ENCODE results near the gene EHBP1.
"Not testable (repeated sequence)": the region's sequence is repeated elsewhere in the genome, so short reads cannot be mapped to it uniquely, and the experiment has no call there.

EHBP1 gene

GRCh38 chr2:62749111-62749510, 43.6 kb downstream of the EHBP1 start:
- H3K4me1 ChIP-seq (ENCODE audit: control insufficient read depth, insufficient read depth, low read length); H3K4me3 ChIP-seq (ENCODE audit: low read depth, low read length); H3K9me3 ChIP-seq (ENCODE audit: control insufficient read depth, insufficient read depth, low read depth, low read length); H3K27me3 ChIP-seq (ENCODE audit: control insufficient read depth, insufficient read depth, low read length); H3K9ac ChIP-seq (ENCODE audit: low read length); H3K36me3 ChIP-seq (ENCODE audit: control insufficient read depth, insufficient read depth, low read length); H3K27ac ChIP-seq (ENCODE audit: low read depth, low read length): not testable (repeated sequence)

- no peaks in the 10 kb centered on the region for H3K4me1 ChIP-seq (ENCODE audit: control insufficient read depth, insufficient read depth, low read length)
- no peak overlapping the region for H3K9ac ChIP-seq (ENCODE audit: low read length)
Observed at GRCh38 chr2:62757029-62757428, 51.5 kb downstream of the EHBP1 start.

GRCh38 chr2:62760026-62760425, 54.5 kb downstream of the EHBP1 start:
- Histone ChIP-seq H3K9ac (ENCODE audit: low read length) (no peak overlapping the region), H3K4me1 (ENCODE audit: control insufficient read depth, insufficient read depth, low read length) (no peaks in the 10 kb centered on the region), H3K9me3 (ENCODE audit: control insufficient read depth, insufficient read depth, low read depth, low read length) (peaks cover 2% of the 10 kb centered on the region), H3K36me3 (ENCODE audit: control insufficient read depth, insufficient read depth, low read length) (no peaks in the 10 kb centered on the region), H3K27me3 (ENCODE audit: control insufficient read depth, insufficient read depth, low read length) (no peaks in the 10 kb centered on the region), H3K27ac (ENCODE audit: low read depth, low read length) (no peak overlapping the region), H3K4me3 (ENCODE audit: low read depth, low read length) (no peak overlapping the region)

More at GRCh38 chr2:62757029-62757428, 51.5 kb downstream of the EHBP1 start:
- H3K27ac ChIP-seq (ENCODE audit: low read depth, low read length) = no peak overlapping the region
- H3K4me3 ChIP-seq (ENCODE audit: low read depth, low read length) = no peak overlapping the region
- H3K27me3 ChIP-seq (ENCODE audit: control insufficient read depth, insufficient read depth, low read length) = no peaks in the 10 kb centered on the region
- peaks cover 17% of the 10 kb centered on the region for H3K9me3 ChIP-seq (ENCODE audit: control insufficient read depth, insufficient read depth, low read depth, low read length)
- no peaks in the 10 kb centered on the region for H3K36me3 ChIP-seq (ENCODE audit: control insufficient read depth, insufficient read depth, low read length)

- H3K4me1 ChIP-seq (ENCODE audit: control insufficient read depth, insufficient read depth, low read length) = no peaks in the 10 kb centered on the region
- H3K9ac ChIP-seq (ENCODE audit: low read length) = no peak overlapping the region
- H3K9me3 ChIP-seq (ENCODE audit: control insufficient read depth, insufficient read depth, low read depth, low read length) = no peaks in the 10 kb centered on the region
- H3K27ac ChIP-seq (ENCODE audit: low read depth, low read length) = no peak overlapping the region
- H3K4me3 ChIP-seq (ENCODE audit: low read depth, low read length) = no peak overlapping the region
- H3K27me3 ChIP-seq (ENCODE audit: control insufficient read depth, insufficient read depth, low read length) = no peaks in the 10 kb centered on the region
- no peaks in the 10 kb centered on the region for H3K36me3 ChIP-seq (ENCODE audit: control insufficient read depth, insufficient read depth, low read length)
Observed at GRCh38 chr2:62760555-62760954, 55.0 kb downstream of the EHBP1 start.

- Histone ChIP-seq H3K9ac (ENCODE audit: low read length) (no peak overlapping the region), H3K27ac (ENCODE audit: low read depth, low read length) (no peak overlapping the region), H3K4me3 (ENCODE audit: low read depth, low read length) (no peak overlapping the region), H3K4me1 (ENCODE audit: control insufficient read depth, insufficient read depth, low read length) (no peaks in the 10 kb centered on the region), H3K27me3 (ENCODE audit: control insufficient read depth, insufficient read depth, low read length) (no peaks in the 10 kb centered on the region), H3K9me3 (ENCODE audit: control insufficient read depth, insufficient read depth, low read depth, low read length) (no peaks in the 10 kb centered on the region), H3K36me3 (ENCODE audit: control insufficient read depth, insufficient read depth, low read length) (no peaks in the 10 kb centered on the region)
Observed at GRCh38 chr2:62765619-62766376, 60.3 kb downstream of the EHBP1 start.

- H3K4me1 ChIP-seq (ENCODE audit: control insufficient read depth, insufficient read depth, low read length) = no peaks in the 10 kb centered on the region
- H3K36me3 ChIP-seq (ENCODE audit: control insufficient read depth, insufficient read depth, low read length) = no peaks in the 10 kb centered on the region
- no peaks in the 10 kb centered on the region for H3K9me3 ChIP-seq (ENCODE audit: control insufficient read depth, insufficient read depth, low read depth, low read length)
- H3K4me3 ChIP-seq (ENCODE audit: low read depth, low read length) = no peak overlapping the region
- H3K9ac ChIP-seq (ENCODE audit: low read length) = no peak overlapping the region
- H3K27me3 ChIP-seq (ENCODE audit: control insufficient read depth, insufficient read depth, low read length) = no peaks in the 10 kb centered on the region
- no peak overlapping the region for H3K27ac ChIP-seq (ENCODE audit: low read depth, low read length)
Observed at GRCh38 chr2:62768615-62769014, 63.1 kb downstream of the EHBP1 start.

GRCh38 chr2:62770629-62771028, 65.1 kb downstream of the EHBP1 start:
- no peak overlapping the region for H3K4me3 ChIP-seq (ENCODE audit: low read depth, low read length)
- H3K27ac ChIP-seq (ENCODE audit: low read depth, low read length) = no peak overlapping the region
- no peaks in the 10 kb centered on the region for H3K4me1 ChIP-seq (ENCODE audit: control insufficient read depth, insufficient read depth, low read length)
- H3K9ac ChIP-seq (ENCODE audit: low read length) = no peak overlapping the region
- no peaks in the 10 kb centered on the region for H3K27me3 ChIP-seq (ENCODE audit: control insufficient read depth, insufficient read depth, low read length)
- H3K36me3 ChIP-seq (ENCODE audit: control insufficient read depth, insufficient read depth, low read length) = no peaks in the 10 kb centered on the region
- no peaks in the 10 kb centered on the region for H3K9me3 ChIP-seq (ENCODE audit: control insufficient read depth, insufficient read depth, low read depth, low read length)

- Histone ChIP-seq H3K4me3 (ENCODE audit: low read depth, low read length) (no peak overlapping the region), H3K27ac (ENCODE audit: low read depth, low read length) (no peak overlapping the region), H3K27me3 (ENCODE audit: control insufficient read depth, insufficient read depth, low read length) (no peaks in the 10 kb centered on the region), H3K4me1 (ENCODE audit: control insufficient read depth, insufficient read depth, low read length) (no peaks in the 10 kb centered on the region), H3K9me3 (ENCODE audit: control insufficient read depth, insufficient read depth, low read depth, low read length) (no peaks in the 10 kb centered on the region), H3K36me3 (ENCODE audit: control insufficient read depth, insufficient read depth, low read length) (no peaks in the 10 kb centered on the region), H3K9ac (ENCODE audit: low read length) (no peak overlapping the region)
Observed at GRCh38 chr2:62774555-62775366, 69.2 kb downstream of the EHBP1 start.

- H3K36me3 ChIP-seq (ENCODE audit: control insufficient read depth, insufficient read depth, low read length) = no peaks in the 10 kb centered on the region
- H3K9ac ChIP-seq (ENCODE audit: low read length) = no peak overlapping the region
- no peaks in the 10 kb centered on the region for H3K4me1 ChIP-seq (ENCODE audit: control insufficient read depth, insufficient read depth, low read length)
- no peak overlapping the region for H3K27ac ChIP-seq (ENCODE audit: low read depth, low read length)
- H3K9me3 ChIP-seq (ENCODE audit: control insufficient read depth, insufficient read depth, low read depth, low read length) = no peaks in the 10 kb centered on the region
- H3K27me3 ChIP-seq (ENCODE audit: control insufficient read depth, insufficient read depth, low read length) = no peaks in the 10 kb centered on the region
- no peak overlapping the region for H3K4me3 ChIP-seq (ENCODE audit: low read depth, low read length)
Observed at GRCh38 chr2:62775367-62775668, 69.8 kb downstream of the EHBP1 start.

- no peak overlapping the region for H3K4me3 ChIP-seq (ENCODE audit: low read depth, low read length)
- no peaks in the 10 kb centered on the region for H3K4me1 ChIP-seq (ENCODE audit: control insufficient read depth, insufficient read depth, low read length)
- H3K9me3 ChIP-seq (ENCODE audit: control insufficient read depth, insufficient read depth, low read depth, low read length) = peaks cover 17% of the 10 kb centered on the region
Observed at GRCh38 chr2:62783679-62784078, 78.2 kb downstream of the EHBP1 start.

GRCh38 chr2:62784341-62784740, 78.8 kb downstream of the EHBP1 start:
- Histone ChIP-seq H3K4me1 (ENCODE audit: control insufficient read depth, insufficient read depth, low read length) (no peaks in the 10 kb centered on the region), H3K27ac (ENCODE audit: low read depth, low read length) (no peak overlapping the region), H3K9me3 (ENCODE audit: control insufficient read depth, insufficient read depth, low read depth, low read length) (peaks cover 17% of the 10 kb centered on the region), H3K9ac (ENCODE audit: low read length) (no peak overlapping the region), H3K4me3 (ENCODE audit: low read depth, low read length) (no peak overlapping the region), H3K27me3 (ENCODE audit: control insufficient read depth, insufficient read depth, low read length) (no peaks in the 10 kb centered on the region), H3K36me3 (ENCODE audit: control insufficient read depth, insufficient read depth, low read length) (no peaks in the 10 kb centered on the region)

More at GRCh38 chr2:62783679-62784078, 78.2 kb downstream of the EHBP1 start:
- Histone ChIP-seq H3K27ac (ENCODE audit: low read depth, low read length) (no peak overlapping the region), H3K36me3 (ENCODE audit: control insufficient read depth, insufficient read depth, low read length) (no peaks in the 10 kb centered on the region), H3K9ac (ENCODE audit: low read length) (no peak overlapping the region), H3K27me3 (ENCODE audit: control insufficient read depth, insufficient read depth, low read length) (no peaks in the 10 kb centered on the region)
